B cell (primary cell): ENCODE measurements around the gene TBC1D2B. TPM values are rescaled to one million over a fixed set of nuclear protein-coding genes. Genes with fewer than 3 reads are reported as not detected.

Experiments used
- ATAC-seq: fragments of 200-7000 bp; cut with Tn5 transposase; one replicate; pipeline ENCODE4 v1.10.0; 2021; ENCODE audit warnings: low read depth, mild to moderate bottlenecking, moderate number of reproducible peaks, moderate library complexity
- CTCF ChIA-PET: fragments of 350-600 bp; sonication (Branson Sonifier 250); formaldehyde crosslinking; loops from one replicate; lab custom pipeline; 2021; ENCODE audit warnings: antibody characterized with exemption, inconsistent platforms; lab: Charles Lee
- POLR2A ChIA-PET: fragments of 350-600 bp; sonication (Branson Sonifier 250); formaldehyde crosslinking; loops from one replicate; lab custom pipeline; 2021; ENCODE audit warnings: antibody characterized with exemption; lab: Charles Lee
- DNase-seq: peaks from one replicate; pipeline ENCODE4 v3.0.0; 2013
- H2AFZ ChIP-seq: 2 replicates; pipeline ENCODE4 v1.6.1; 2012; ENCODE audit warnings: mild to moderate bottlenecking, low read depth, low read length; ENCODE audit not compliant: insufficient read depth, poor library complexity, severe bottlenecking
- H3K27ac ChIP-seq, 2 donors: 1 replicate in 1 of 2; 2 replicates in 1 of 2; pipeline ENCODE4 v1.5.1; 2012 to 2013; ENCODE audit warnings: low read length in 2 of 2, mild to moderate bottlenecking in 2 of 2, moderate library complexity in 1 of 2
- H3K27me3 ChIP-seq, 4 experiments: fragments of 200-600 bp in 1 of 4; sonication (generic) in 1 of 4; replicated peaks in 1 of 4; 1 replicate in 2 of 4; 2 replicates in 2 of 4; pipeline versions ENCODE4 v1.6.1 to v1.7.0; 2013 to 2016; ENCODE audit warnings: low read length in 3 of 4, mild to moderate bottlenecking in 2 of 4, mixed read lengths in 1 of 4, moderate library complexity in 1 of 4; ENCODE audit not compliant: insufficient read depth in 4 of 4, control insufficient read depth in 3 of 4; ENCODE audit errors: control extremely low read depth in 1 of 4
- H3K36me3 ChIP-seq, 2 experiments: replicated peaks in 1 of 2; 1 replicate in 1 of 2; 2 replicates in 1 of 2; pipeline versions ENCODE4 v1.6.1 to v1.7.1; 2013; ENCODE audit warnings: low read length in 1 of 2; ENCODE audit not compliant: insufficient read depth in 2 of 2, control insufficient read depth in 1 of 2; ENCODE audit errors: control extremely low read depth in 1 of 2, extremely low read depth in 1 of 2
- H3K4me1 ChIP-seq, 2 donors: fragments of 200-600 bp in 1 of 2; sonication (generic) in 1 of 2; 1 replicate in 1 of 2; 2 replicates in 1 of 2; pipeline versions ENCODE4 v1.5.1 to v1.6.1; 2013 to 2017; ENCODE audit warnings: low read length in 2 of 2; ENCODE audit not compliant: control insufficient read depth in 2 of 2, insufficient read depth in 2 of 2
- H3K4me2 ChIP-seq: replicated peaks from 2 replicates; pipeline ENCODE3; 2012; ENCODE audit warnings: mild to moderate bottlenecking, low read depth, low read length; ENCODE audit not compliant: poor library complexity, severe bottlenecking
- H3K4me3 ChIP-seq, 5 experiments: fragments of 200-600 bp in 1 of 5; sonication (generic) in 1 of 5; 1 replicate in 3 of 5; 2 replicates in 2 of 5; pipeline versions ENCODE4 v1.5.1 to v1.7.0; 2011 to 2016; ENCODE audit warnings: low read length in 4 of 5, mild to moderate bottlenecking in 4 of 5, low read depth in 2 of 5, control low read depth in 1 of 5, moderate library complexity in 1 of 5; ENCODE audit not compliant: insufficient read depth in 1 of 5; ENCODE audit errors: control extremely low read depth in 1 of 5, extremely low read depth in 1 of 5
- H3K79me2 ChIP-seq: fragments of 200-600 bp; sonication (generic); one replicate; pipeline ENCODE4 v1.6.0; 2016; ENCODE audit warnings: low read length; ENCODE audit not compliant: control insufficient read depth, insufficient read depth
- H3K9ac ChIP-seq: fragments of 200-600 bp; sonication (generic); 2 replicates; pipeline ENCODE4 v1.6.1; 2017; ENCODE audit warnings: mild to moderate bottlenecking, low read length, moderate library complexity
- H3K9me3 ChIP-seq, 3 donors: one replicate each; pipeline versions ENCODE4 v1.6.1 to v1.7.1; 2013; ENCODE audit warnings: low read length in 2 of 3; ENCODE audit not compliant: control insufficient read depth in 2 of 3, insufficient read depth in 1 of 3; ENCODE audit errors: control extremely low read depth in 1 of 3
- H4K20me1 ChIP-seq: 2 replicates; pipeline ENCODE4 v1.6.0; 2012; ENCODE audit warnings: mild to moderate bottlenecking, low read length; ENCODE audit not compliant: insufficient read depth, control insufficient read depth, poor library complexity, severe bottlenecking
- H3K27ac Mint-ChIP-seq: one replicate; pipeline ENCODE4 v1.8.0; 2021; ENCODE audit warnings: mixed read lengths
- H3K27me3 Mint-ChIP-seq: one replicate; pipeline ENCODE4 v1.8.0; 2021; ENCODE audit warnings: mixed read lengths
- H3K4me1 Mint-ChIP-seq: one replicate; pipeline ENCODE4 v1.8.0; 2021; ENCODE audit warnings: mixed read lengths
- H3K4me3 Mint-ChIP-seq: one replicate; pipeline ENCODE4 v1.8.0; 2021; ENCODE audit warnings: mixed read lengths
- H3K9me3 Mint-ChIP-seq: one replicate; pipeline ENCODE4 v1.8.0; 2022; ENCODE audit warnings: mixed read lengths; ENCODE audit not compliant: insufficient read depth
- EZH2 ChIP-seq: IDR thresholded peaks from 2 replicates; pipeline ENCODE4 v1.6.1; 2012; ENCODE audit warnings: borderline replicate concordance, low read depth, mild to moderate bottlenecking, moderate library complexity, low read length; ENCODE audit not compliant: insufficient read depth, poor library complexity, severe bottlenecking
- WGBS: methylation state at CpG from one replicate; pipeline ENCODE4 v1.1.5; 2013; ENCODE audit warnings: missing lambda C conversion rate; ENCODE audit not compliant: insufficient coverage; 5-methylcytosine and 5-hydroxymethylcytosine counted together
- intact Hi-C: fragments of 100-400 bp; cut with micrococcal nuclease; formaldehyde crosslinking; loops from one replicate; pipeline ENCODE4 v1.10.0; 2022
- polyA plus RNA-seq: library from polyadenylated mRNA; depleted of rRNA; stranded (reverse); fragments of >200 nt; gene quantifications from 2 replicates; pipeline ENCODE4 v1.2.3, GENCODE V29; 2012
- total RNA-seq, 2 donors: library from RNA; stranded (reverse); fragments of 120-200 nt in 1 of 2; gene quantifications; 1 replicate in 1 of 2; 2 replicates in 1 of 2; pipeline versions ENCODE4 v1.2.3 to v1.2.4, GENCODE V29; 2013 to 2022
- TF ChIP-seq, protein P1 (sequence below): fragments of 200-600 bp; IDR thresholded peaks from one replicate; pipeline ENCODE4 v1.8.0; 2022; ENCODE audit warnings: antibody characterized with exemption, mild to moderate bottlenecking

TBC1D2B gene
- total and polyA plus RNA-seq, 2 donors (not counting 1 experiment from before 2014, with no cell fraction given), result 8.5 to 26.1 TPM

DNA sequence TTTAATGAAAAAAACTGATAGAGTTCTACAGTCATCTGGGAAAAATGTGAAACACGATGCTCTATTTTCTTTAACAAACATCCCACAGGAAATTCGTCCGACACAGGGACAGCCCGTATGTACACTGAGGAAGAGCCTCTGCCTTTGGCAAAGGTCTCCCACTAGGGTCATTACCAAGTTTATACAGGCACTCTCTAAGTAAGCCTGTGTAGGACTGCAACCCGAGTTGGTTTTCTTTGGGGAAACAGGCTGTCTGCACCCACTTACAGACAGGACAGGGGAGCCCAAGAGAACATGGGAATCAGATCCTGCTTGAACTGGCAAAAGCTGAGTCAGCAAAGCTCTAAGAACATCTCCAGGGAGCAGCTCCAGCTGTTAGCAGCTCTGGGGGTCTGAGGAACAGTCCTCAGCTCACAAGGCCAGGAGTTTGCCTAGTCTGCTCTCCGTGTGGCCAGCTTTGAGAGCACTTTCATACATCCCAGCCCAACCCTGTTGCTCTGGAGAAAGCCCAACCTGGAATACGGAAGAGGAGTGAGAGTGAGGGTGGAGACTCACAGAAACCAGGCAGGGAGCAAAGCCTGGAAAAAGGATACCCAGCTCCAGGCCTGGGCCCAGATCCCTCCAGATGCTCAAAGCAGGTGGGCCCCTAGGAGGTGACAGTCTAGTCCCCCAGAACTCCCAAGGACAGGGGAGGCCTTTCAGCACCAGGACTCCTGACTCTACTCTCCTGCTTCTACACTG is 1.9 kb downstream of the TBC1D2B start:
- POLR2A ChIA-PET, result interaction anchor here (0.5 kb wide), 2 partner anchors 28 to 39 kb away, joined by 3 read pairs; no protein-coding TSS in a partner anchor
- WGBS, result 72% methylated on average over 5 of the region's 7 CpGs
- peaks cover 34% of the 10 kb centered on the region for H3K79me2 ChIP-seq
- H3K4me2 ChIP-seq, result peak overlapping the region; percentile 96
- no peak overlapping the region for H3K27ac Mint-ChIP-seq
- no peak overlapping the region for H3K4me3 ChIP-seq
- H3K27ac ChIP-seq, result no peak overlapping the region
- peak overlapping the region; percentile 73 for H3K4me3 Mint-ChIP-seq
- ATAC-seq (no peak), DNase-seq (no peak)
- peaks cover 17 to 22% of the 10 kb centered on the region in 2 donors for H3K4me1 ChIP-seq
- no peaks in the 10 kb centered on the region for H3K9me3 Mint-ChIP-seq
- no peaks in the 10 kb centered on the region for H3K36me3 ChIP-seq
- intact Hi-C loops, result loop anchor here (2.0 to 5.0 kb wide), 3 partner anchors 19 to 888 kb away; no protein-coding TSS in a partner anchor
- no peaks in the 10 kb centered on the region for H3K27me3 Mint-ChIP-seq
- H3K27me3 ChIP-seq, result no peaks in the 10 kb centered on the region
- peaks cover 29% of the 10 kb centered on the region for H3K4me1 Mint-ChIP-seq
- TF ChIP-seq, protein P1, sequence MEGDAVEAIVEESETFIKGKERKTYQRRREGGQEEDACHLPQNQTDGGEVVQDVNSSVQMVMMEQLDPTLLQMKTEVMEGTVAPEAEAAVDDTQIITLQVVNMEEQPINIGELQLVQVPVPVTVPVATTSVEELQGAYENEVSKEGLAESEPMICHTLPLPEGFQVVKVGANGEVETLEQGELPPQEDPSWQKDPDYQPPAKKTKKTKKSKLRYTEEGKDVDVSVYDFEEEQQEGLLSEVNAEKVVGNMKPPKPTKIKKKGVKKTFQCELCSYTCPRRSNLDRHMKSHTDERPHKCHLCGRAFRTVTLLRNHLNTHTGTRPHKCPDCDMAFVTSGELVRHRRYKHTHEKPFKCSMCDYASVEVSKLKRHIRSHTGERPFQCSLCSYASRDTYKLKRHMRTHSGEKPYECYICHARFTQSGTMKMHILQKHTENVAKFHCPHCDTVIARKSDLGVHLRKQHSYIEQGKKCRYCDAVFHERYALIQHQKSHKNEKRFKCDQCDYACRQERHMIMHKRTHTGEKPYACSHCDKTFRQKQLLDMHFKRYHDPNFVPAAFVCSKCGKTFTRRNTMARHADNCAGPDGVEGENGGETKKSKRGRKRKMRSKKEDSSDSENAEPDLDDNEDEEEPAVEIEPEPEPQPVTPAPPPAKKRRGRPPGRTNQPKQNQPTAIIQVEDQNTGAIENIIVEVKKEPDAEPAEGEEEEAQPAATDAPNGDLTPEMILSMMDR, result no peak
- no peak for TF ChIP-seq EZH2
- no peak overlapping the region for H3K9ac ChIP-seq
- CTCF ChIA-PET, result interaction anchor here (1.1 to 1.3 kb wide), 2 partner anchors 16 to 33 kb away, joined by 4 to 7 read pairs; no protein-coding TSS in a partner anchor
- no peak overlapping the region for H2AFZ ChIP-seq
- H3K9me3 ChIP-seq, result no peaks in the 10 kb centered on the region
- peaks cover 4% of the 10 kb centered on the region for H4K20me1 ChIP-seq
